NCI-H1436 (cell line): Measurements from ENCODE around the gene DMBX1.

Experiments used
- DNase-seq: peaks from one replicate; lab custom pipeline; 2025; lab: John Stamatoyannopoulos, UW

The DMBX1 gene

DNA sequence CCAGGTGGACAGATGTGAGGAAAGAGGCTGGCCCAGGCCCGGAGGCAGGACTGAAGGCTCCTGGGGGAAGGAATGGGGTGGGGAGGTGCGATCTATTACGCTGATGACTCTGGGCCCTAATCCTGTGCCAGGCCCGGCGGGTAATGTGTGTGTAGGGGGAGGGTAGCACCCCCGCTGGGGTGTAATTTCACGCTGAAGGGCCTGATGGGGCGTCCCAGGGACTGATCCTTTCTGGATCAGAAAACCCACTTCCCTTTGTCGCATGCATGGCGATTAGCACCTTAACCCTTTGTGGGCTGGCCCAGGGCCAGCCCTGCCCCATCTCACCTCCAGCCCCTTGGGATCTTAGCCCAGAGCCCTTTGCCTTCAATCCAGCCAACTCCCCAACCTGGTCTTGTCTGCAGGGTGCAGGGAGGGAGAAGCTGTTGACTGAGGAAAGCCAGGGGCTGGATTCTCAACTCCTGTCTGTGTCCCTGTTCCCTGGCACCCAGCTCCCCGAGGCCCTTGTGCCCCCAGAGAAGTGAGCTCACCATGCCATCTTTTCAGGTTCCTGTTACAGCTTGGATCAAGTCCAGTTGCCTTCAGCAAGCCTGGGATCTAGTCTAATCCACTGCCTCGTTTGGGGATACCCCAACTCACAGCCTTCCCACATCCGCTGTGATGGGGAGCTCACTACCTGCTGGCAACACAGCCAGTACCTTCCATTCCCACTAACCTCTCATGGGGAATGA lies 35.8 kb downstream of the DMBX1 start:
- DNase-seq: no peak

DNA sequence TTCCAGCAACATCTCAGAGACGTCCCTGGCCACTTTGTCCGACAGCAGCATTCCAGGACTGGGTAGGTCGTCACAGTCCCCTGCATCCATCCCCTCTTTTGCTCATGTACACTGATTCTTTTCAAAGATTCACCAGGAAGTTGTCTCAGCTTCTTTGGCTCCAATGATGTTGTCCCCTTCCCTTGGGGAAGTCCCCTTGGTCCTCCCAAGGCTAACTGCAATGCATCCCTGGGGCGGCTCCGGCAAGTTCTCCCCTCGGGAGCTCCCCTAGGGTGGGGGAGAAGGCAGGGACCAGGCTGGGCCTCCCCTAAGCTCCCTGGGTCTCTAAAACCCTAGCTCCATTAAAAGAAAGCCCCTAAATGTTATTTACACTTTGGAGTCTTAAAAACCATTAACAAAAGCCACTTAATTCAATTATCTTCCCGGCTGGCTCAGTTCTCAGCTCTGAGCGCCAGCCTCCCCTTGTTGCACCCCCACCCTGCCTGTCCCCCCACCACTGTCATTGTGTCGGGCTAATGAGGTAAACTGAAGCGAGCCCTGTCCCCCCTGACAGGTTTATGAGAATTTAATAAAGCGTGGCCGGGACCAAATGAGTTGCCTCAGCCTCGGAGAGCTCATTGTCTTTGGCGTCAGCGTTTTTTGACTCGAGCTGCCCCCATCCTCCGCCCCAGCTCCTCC lies 36.5 kb downstream of the DMBX1 start:
- DNase-seq: peak; percentile 26

DNA sequence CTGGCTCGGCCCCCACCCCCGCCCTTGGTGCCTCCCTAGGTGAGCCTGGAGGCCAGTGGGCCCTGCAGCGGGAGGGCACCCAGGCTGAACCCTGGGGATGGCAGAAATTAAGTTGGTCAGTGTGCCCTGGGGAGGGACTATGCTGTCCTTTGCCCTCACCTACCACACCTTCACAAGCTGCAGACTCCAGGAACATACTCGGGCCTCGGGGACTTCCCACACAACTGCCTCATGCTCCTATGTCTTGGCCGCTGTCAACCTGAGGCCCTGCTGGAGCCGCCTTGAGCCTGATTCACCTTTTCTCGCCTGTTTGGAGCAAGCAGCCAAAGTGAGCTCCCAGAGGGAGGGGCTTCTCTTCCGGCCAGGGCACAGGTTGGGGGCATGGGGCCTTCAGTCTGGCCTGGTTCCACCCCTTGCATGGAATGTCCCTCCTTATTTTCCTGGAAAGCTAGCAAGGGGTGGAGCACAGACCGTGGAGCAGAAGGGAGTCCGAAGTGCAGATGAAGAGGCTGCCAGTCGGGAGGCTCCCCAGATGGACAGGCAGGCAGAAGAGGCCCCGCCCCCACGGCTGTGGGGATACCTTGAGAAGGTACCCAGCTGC lies 37.2 kb downstream of the DMBX1 start:
- DNase-seq: no peak

DNA sequence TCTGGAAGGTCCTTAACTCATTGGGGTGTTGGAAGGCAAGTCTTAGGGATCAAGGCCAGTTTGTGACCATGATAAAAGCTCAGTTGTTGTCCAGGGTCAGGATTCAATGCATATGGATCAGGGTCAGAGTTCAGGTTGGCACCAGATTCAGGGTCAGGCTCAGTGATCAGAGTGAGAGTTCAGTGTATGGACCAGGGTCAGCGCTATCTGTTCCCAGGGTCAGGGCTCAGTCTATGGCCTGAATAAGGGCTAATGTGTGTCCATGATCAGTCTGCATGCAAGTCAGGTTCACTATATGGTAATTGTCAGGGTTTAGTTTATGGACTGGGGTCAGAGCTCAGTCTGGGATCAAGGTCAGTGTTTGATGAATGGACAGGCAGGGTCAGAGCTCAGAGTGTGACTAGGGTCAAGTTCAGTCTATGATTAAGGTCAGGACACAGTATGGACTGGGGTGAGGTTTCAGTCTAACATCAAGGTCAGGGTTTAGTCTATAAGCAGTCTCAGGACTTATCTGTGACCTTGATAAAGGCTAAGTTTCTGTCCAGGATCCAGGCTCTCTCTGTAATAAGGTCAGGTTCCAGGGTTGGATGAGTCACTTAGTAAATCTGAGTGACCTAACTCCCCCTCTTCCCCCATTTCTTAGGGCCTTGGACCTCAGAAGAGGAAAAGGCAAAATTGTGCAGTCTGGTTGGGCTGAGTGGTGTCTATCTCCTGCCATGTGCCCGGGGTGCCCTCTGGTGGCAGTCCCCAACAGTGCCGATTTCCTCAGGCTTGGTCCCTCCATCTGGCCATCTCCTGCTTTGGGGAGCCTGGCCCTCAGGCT lies 38.0 kb downstream of the DMBX1 start:
- DNase-seq: peak; percentile 74

DNA sequence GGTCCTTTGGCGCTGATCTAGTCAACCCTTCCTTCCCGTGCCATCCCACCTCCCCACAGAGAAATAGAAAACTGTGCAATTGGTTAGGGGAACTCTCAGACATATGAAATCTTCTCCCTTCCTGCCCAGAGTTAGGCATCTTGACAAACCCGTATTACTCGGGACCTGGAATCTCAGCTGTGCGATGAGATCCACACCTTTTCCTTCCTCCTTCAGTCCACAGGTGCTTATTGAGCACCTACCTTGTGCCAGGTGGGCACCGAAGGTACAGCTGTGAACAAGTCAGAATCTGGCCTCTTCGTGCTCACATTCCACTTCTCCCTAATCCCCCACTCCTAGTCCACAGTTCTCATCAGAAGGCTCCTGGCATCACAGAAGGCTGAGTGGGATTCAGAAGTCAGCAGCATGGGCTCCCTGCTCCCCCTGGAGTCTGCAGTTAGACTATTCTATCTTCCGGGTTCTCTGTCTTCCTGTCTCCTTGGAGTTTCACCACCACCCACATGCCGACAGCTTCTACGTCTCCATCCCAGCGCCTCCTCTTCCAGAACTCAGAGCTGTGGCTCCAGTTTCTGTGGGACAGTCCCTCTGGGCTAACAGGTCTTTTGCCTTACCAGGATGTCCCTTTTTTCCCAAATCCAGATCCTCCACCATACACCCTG lies 38.8 kb downstream of the DMBX1 start:
- no peak for DNase-seq

DNA sequence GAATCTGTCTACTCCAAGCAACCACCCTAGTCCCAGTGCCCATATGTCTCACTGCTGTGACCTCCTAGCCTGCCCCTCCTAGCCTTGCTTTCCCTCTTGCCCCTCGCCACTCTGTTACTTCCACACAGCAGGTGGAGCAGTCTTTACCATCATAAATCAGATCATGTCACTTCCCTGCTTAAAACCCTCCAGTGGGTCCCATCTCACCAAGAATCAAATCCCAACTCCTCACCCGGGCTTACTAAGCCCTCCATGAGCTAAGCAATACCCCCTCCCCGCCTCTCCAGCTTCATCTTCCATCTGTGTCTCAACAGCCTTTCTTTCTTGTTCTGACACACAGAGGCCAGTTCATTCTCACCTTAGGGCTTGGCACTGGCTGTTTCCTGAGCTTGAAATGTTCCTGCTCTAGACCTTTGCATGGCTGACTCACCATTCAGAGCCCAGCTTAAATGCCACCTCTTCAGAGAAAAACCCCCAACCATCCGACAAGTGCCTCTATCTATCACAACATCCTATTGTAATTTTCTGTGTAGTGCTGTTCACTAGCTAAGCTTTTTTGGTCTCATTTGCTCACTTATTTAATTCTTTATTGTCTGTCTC lies 39.5 kb downstream of the DMBX1 start:
- DNase-seq: no peak

DNA sequence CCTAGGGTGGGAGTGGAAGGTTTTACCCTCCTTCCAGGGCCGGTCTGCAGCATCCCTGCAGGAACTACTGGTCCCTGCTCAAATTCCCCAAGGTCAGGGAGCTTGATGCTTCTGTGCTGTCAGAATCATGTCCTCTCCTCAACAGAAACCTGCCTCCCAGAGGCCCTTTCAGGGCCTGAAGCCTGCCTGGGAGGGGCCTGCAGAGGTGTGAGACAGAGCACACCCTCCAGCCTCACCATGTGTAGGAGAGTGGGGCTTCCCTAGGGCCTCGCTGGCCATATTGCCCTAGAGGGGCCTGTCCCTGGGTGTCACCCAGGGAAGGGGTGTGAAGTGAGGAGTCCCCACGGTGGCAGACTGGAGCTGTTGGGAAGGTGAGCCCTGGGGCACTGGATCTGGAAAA lies 40.7 kb downstream of the DMBX1 start:
- no peak for DNase-seq

DNA sequence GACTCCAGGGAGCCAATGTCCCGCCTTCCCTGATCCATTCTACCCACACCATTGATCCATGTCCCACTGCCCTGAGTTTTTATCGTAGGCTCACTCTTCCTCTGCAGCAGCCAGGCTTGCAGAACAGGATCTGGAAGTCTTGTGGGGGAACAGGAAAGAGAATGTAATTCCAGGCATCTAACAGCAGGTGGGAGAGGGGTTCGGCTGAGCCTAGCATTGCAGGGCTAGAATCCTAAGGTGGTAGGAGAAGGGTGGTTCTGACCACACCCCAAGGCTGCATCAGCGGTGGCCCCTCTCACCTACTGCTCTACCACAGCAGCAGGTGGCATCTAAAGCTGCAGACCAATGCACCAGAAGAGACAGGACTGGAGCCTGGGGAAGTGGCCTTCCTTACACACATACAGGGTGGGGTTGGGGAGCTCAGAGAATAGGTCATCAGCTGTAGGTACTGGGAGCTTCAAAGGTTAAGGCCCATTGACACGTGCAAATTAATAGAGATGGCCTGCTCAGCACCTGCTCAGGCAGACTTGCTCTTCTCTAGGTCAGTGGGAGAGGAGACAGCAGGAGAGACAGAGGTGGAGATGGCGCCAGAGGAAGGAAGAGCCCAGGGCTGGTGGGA lies 41.3 kb downstream of the DMBX1 start:
- DNase-seq: no peak

DNA sequence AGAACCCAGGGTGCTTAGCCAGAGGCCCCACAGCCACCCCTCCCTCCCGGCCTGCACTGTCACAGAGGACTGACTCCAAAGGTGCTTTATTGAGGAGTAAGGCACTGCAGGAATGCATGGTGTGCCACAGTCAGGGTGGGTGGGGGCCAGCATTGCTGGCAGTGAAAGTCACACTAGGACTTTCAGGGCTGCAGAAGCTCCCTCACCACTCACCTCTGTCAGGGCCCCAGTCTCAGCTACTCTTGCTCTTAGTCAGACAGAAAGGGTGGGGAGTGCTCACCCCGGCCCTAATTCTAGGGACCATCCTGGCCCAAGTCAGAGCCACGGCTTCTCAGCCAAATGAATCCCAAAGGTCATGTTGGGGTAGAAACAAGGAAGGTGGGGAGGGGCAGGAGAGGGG lies 42.5 kb downstream of the DMBX1 start:
- DNase-seq: no peak

DNA sequence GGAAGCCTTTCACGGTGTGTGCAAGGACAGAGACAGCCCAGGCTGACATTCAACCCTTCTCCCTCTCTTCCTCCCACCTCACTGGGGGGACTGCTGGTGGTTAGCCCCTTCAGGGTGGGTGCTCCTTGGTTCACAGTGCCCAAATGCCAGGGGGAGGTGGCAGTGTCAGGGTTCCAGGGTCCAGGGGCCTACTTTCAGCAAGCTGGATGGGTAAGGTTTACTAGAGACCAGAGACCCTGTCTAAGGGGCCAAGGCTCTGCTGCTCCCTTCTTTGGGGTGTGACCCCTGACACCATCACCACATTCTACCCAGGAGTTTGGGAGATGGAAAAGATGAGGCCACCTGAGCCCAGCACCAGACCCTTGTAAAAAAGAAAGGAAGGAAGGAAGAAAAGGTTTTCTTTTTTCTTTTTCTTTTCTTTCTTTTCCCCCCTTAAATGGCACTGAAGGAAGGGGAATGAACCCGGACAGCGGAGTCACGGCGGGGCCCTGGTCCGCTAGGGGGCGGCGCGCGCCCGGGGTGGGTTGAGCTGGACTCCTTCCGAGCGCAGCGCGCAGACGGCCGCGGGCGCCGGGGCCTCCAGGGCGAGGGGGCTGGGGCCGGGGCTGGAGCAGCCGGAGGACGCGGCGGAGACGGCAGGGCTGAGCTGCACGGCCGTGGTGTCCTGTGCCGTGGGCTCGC lies 43.0 kb downstream of the DMBX1 start:
- DNase-seq: peak; percentile 51

DNA sequence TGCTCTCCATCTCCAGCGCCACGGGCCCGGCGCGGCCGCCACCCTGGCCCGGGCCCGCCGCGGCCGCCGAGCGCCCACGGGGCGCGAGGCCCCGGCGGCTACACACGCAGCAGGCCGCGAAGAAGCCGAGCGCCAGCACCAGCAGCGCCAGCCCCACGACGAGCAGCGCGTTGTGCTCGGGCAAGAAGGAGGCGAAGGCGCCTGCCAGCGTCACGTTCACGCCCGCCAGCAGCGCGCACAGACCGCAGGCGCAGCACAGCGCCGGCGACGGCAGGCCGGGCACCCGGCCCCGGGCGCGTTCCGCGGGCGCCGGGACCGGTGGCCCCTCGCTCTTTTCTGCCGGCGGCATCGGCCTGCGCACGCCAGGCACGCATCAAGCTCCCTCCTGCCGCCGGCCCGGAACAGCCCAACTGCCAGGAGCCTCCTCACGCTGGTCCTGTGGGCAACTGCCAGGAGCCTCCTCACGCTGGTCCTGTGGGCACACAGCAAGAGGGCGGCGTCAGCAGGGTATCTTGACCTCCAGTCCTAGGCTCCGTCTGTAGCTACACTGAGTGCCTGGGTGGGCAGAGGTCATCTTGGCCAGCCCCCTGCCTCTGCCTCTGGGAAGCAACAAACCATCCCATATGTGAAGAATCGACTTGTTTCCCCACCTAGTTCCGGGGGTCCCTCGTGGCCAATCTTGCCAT lies 43.7 kb downstream of the DMBX1 start:
- DNase-seq: no peak

DNA sequence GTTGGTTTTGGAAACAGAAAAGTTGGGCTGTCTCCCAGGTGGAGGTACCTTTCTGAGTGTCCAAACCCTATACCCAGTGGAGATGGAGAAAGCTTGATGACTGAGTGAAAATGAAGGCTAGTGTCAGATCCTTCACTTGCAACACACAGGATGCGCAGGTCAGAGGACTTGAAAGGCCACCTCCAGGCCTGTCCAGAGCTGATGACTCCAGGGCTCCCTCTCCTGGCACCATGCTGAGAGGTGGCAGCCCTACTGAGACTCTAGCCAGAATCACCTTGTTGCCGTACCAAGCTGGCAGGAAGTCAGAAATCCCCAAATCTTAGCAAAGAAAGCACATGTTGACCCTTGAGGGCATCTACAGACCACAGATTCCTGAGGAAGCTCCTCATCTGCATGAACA lies 45.4 kb downstream of the DMBX1 start:
- no peak for DNase-seq

DNA sequence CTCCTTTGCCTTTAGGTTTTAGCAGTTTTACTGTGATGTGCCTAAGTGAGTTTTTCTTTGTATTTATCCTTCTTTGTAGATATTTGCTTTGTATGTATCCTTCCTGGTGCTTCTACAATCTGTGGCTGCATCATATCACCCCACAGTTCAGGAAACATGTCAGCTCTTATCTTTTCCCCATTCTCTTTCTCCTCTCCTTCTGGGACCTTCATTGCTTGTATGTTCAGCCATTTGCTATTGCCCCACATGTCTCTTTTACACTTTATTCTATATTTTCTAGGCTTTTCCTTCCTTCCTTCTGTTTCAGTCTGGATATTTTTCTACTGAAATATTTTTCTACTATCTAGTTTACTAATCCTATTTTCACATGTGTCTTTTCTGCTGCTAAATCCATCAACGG lies 46.9 kb downstream of the DMBX1 start:
- no peak for DNase-seq

DNA sequence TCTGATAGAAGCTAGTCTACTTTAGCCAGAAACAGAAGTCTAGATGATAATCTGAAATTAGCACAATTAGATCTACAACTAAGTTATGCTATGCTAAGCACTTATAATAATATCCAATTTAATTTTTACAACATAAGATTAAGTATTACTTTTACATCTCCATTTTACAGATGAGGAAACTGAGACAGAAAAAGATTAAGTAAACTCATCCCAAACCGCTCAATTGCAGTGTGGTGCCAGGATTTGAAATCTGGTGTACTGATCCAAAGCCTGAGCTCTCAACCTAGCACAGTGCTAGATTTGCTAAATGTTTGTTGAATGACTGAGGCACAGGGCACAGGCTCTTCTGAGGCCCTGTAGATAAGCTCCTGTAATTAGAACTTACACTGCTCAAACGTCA lies 48.0 kb downstream of the DMBX1 start:
- no peak for DNase-seq

DNA sequence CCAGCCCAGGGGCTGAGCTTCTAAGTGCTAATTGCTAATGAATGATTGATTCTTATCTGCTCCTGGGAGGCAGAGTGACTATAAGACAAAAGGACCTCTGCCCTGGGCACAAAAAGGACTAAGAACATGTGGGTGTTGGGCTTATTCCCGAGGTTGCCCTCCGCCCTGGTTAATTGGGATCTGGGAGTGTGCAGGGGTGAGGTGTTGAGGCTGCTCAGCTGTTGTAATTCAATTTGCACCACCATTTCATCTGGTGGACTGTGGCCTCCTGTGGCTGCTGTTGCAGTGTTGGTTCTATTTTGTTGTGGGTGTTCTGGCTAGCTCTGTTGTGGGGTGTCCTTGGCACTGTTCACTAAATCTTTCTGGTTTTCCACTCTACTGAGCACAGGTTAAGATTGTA lies 48.5 kb downstream of the DMBX1 start:
- DNase-seq: no peak
